ENCODE measurements around the gene VPS37C. TPM values are rescaled to one million over a fixed set of nuclear protein-coding genes. Genes with fewer than 3 reads are reported as not detected.

The VPS37C gene
- polyA plus RNA-seq, 1 of the 3 experiments (the other 2 are of a cell fraction): 15.2 TPM

DNA sequence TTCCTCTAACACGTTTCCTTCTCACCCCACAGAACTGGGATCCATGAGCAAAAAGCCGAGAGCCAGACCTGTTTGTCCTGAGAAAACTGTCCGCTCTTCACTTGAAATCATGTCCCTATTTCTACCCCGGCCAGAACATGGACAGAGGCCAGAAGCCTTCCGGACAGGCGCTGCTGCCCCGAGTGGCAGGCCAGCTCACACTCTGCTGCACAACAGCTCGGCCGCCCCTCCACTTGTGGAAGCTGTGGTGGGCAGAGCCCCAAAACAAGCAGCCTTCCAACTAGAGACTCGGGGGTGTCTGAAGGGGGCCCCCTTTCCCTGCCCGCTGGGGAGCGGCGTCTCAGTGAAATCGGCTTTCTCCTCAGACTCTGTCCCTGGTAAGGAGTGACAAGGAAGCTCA lies 35.0 kb downstream of the VPS37C start:
- Histone ChIP-seq H3K4me1 (ENCODE audit: control insufficient read depth in 1 of 2, insufficient read depth in 2 of 2, low read depth in 1 of 2, low read length in 1 of 2) (peaks cover 0 to 56% of the 10 kb centered on the region in 2 experiments; a peak in 1 of 4 replicates), H3F3A (replicated peaks; ENCODE audit: insufficient read depth) (no peaks in the 10 kb centered on the region), H3K36me3 (replicated peaks in 1 of 2; ENCODE audit: control insufficient read depth in 1 of 2, insufficient read depth in 2 of 2, low read length in 1 of 2) (peaks cover 0 to 3% of the 10 kb centered on the region in 2 experiments), H3K9me2 (no peaks in the 10 kb centered on the region), H4K20me1 (ENCODE audit: insufficient read depth) (no peaks in the 10 kb centered on the region), H3K79me2 (ENCODE audit: insufficient read depth) (no peaks in the 10 kb centered on the region), H3K4me3 (ENCODE audit: low read depth in 2 of 2, low read length in 1 of 2) (no peak overlapping the region), H3K27ac (ENCODE audit: low read depth in 2 of 2, low read length in 1 of 2) (peak overlapping the region in 1 of 2 experiments; percentile 72; a peak in 2 of 4 replicates), H2AFZ (ENCODE audit: low read depth) (no peak overlapping the region), H3K9ac (no peak overlapping the region), H3K27me3 (ENCODE audit: insufficient read depth) (no peaks in the 10 kb centered on the region), H3K9me3 (no peaks in the 10 kb centered on the region), H3K4me2 (no peak overlapping the region)
- TF ChIP-seq RAD21 (IDR thresholded peaks at IDR 0.05; ENCODE audit: low read length): peak; percentile 58
- no peak for TF ChIP-seq RFX5 (IDR thresholded peaks at IDR 0.05; ENCODE audit: low read length)
- TF ChIP-seq SMC3 (IDR thresholded peaks at IDR 0.05; ENCODE audit: low read depth, low read length): peak; percentile 16; the same call in 1 of the 2 replicates
- no peak for TF ChIP-seq FOSL2 (IDR thresholded peaks at IDR 0.05; ENCODE audit: borderline replicate concordance, low read depth)
- CTCF ChIA-PET: interaction anchor here (0.8 to 6.1 kb wide), 22 partner anchors 8 to 295 kb away, joined by 3 to 61 read pairs (median 4); partner anchors contain the start of gene TMEM132A
- 69% methylated on average over 10 of the region's 14 CpGs for WGBS (ENCODE audit: low lambda C conversion rate)
- POLR2A ChIA-PET: no interaction called here
- peak; percentile 70 for DNase-seq

DNA sequence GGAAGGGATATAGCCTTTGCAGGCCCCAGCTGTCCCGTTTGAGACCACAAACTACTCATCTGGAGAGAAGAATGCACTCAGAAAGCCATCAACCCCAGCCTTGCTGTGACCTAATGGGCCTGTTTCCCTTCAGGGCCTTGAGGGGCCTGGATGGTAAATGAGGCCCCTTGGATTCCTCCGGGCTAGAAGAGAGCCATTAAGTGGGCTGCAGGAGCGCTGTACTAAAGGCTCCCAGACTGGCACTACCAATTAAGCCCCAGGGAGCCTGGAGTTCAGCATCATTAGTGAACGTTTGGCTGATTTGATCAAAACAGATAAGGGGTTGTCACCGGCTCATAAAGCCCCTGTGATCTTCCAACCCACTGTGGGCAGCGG lies 35.9 kb downstream of the VPS37C start:
- H3K36me3 ChIP-seq (replicated peaks in 1 of 2; ENCODE audit: control insufficient read depth in 1 of 2, insufficient read depth in 2 of 2, low read length in 1 of 2): no peaks in the 10 kb centered on the region

DNA sequence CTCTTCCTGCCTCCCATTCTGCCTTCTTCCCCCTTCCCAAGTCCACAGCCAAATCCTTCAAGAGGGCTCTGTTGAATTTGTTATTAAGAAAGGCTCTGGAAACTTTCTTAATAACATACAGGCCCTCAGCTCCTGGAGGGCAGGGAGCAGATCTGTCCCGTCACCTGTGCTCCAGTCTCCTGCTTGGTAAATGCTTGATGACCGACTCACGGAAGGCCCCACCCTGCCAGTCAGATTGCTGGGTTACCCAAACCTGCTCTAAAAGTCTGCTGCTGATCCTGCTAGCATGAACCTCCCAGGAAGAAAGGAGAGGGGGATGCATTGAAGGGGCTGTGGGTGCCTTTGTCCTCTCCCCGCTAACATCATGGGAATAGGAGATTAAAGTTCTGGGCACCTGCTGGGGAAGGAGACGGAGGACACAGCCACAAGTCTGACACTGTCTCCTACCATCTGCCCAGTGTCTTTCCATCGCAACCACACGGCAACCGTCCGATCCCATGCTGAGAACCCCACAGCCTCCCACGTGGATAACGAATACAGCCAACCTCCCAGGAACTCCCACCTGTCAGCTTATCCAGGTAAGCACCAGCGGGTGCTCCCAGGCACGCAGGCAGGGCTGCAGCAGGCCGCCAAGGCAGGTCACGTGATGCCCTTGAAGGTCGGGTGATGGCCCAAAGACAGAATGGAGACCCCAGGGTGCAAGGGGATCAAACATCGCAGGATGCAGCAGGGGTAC lies 36.5 kb downstream of the VPS37C start:
- 79% methylated on average over 12 of the region's 17 CpGs for WGBS (ENCODE audit: low lambda C conversion rate)
- DNase-seq: no peak
- no peak for TF ChIP-seq GABPA (IDR thresholded peaks at IDR 0.05; ENCODE audit: low read depth)
- TF ChIP-seq, protein P1, sequence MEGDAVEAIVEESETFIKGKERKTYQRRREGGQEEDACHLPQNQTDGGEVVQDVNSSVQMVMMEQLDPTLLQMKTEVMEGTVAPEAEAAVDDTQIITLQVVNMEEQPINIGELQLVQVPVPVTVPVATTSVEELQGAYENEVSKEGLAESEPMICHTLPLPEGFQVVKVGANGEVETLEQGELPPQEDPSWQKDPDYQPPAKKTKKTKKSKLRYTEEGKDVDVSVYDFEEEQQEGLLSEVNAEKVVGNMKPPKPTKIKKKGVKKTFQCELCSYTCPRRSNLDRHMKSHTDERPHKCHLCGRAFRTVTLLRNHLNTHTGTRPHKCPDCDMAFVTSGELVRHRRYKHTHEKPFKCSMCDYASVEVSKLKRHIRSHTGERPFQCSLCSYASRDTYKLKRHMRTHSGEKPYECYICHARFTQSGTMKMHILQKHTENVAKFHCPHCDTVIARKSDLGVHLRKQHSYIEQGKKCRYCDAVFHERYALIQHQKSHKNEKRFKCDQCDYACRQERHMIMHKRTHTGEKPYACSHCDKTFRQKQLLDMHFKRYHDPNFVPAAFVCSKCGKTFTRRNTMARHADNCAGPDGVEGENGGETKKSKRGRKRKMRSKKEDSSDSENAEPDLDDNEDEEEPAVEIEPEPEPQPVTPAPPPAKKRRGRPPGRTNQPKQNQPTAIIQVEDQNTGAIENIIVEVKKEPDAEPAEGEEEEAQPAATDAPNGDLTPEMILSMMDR (IDR thresholded peaks at IDR 0.05): no peak
- no peaks in the 10 kb centered on the region for H3F3A ChIP-seq (replicated peaks; ENCODE audit: insufficient read depth)
- no peaks in the 10 kb centered on the region for H4K20me1 ChIP-seq (ENCODE audit: insufficient read depth)
- no peak overlapping the region for H3K9ac ChIP-seq
- no peak overlapping the region for H2AFZ ChIP-seq (ENCODE audit: low read depth)
- no peaks in the 10 kb centered on the region for H3K9me3 ChIP-seq
- no peak overlapping the region for H3K4me3 ChIP-seq (ENCODE audit: low read depth in 2 of 2, low read length in 1 of 2)
- H3K27ac ChIP-seq (ENCODE audit: low read depth in 2 of 2, low read length in 1 of 2): peak overlapping the region in 1 of 2 experiments; percentile 72; a peak in 2 of 4 replicates
- CTCF ChIA-PET: interaction anchor here (0.9 to 6.1 kb wide), 7 partner anchors 62 to 294 kb away, joined by 3 to 61 read pairs (median 4); no protein-coding TSS in a partner anchor
- POLR2A ChIA-PET: interaction anchor here (1.1 kb wide), 1 partner anchor 35 kb away, joined by 3 read pairs; no protein-coding TSS in a partner anchor
- peaks cover 0 to 63% of the 10 kb centered on the region in 2 experiments; a peak in 2 of 4 replicates for H3K4me1 ChIP-seq (ENCODE audit: control insufficient read depth in 1 of 2, insufficient read depth in 2 of 2, low read depth in 1 of 2, low read length in 1 of 2)
- no peaks in the 10 kb centered on the region for H3K27me3 ChIP-seq (ENCODE audit: insufficient read depth)
- H3K9me2 ChIP-seq: no peaks in the 10 kb centered on the region
- H3K79me2 ChIP-seq (ENCODE audit: insufficient read depth): no peaks in the 10 kb centered on the region
- H3K36me3 ChIP-seq (replicated peaks in 1 of 2; ENCODE audit: control insufficient read depth in 1 of 2, insufficient read depth in 2 of 2, low read length in 1 of 2): no peaks in the 10 kb centered on the region
- H3K4me2 ChIP-seq: no peak overlapping the region

More for the DNA sequence above, 35.9 kb downstream of the VPS37C start:
- TF ChIP-seq EP300 (IDR thresholded peaks at IDR 0.05; ENCODE audit: borderline replicate concordance in 1 of 2, low read depth in 1 of 2, low read length in 1 of 2): peak in 1 of 2 experiments; percentile 77; a peak in 2 of 4 replicates
- peak; percentile 53 for TF ChIP-seq CHD2 (IDR thresholded peaks at IDR 0.05; ENCODE audit: low read length, partially characterized antibody)
- peak; percentile 85 for TF ChIP-seq GATA2 (CRISPR knock-in tag; IDR thresholded peaks at IDR 0.05)
- no peak for TF ChIP-seq MXI1 (IDR thresholded peaks at IDR 0.05; ENCODE audit: low read depth, low read length)
- TF ChIP-seq RCOR1 (IDR thresholded peaks at IDR 0.05; ENCODE audit: low read length): peak; percentile 78
- TF ChIP-seq FOXJ3 (CRISPR knock-in tag; IDR thresholded peaks at IDR 0.05): no peak
- H2AFZ ChIP-seq (ENCODE audit: low read depth): no peak overlapping the region
- H3K4me3 ChIP-seq (ENCODE audit: low read depth in 2 of 2, low read length in 1 of 2): no peak overlapping the region
- no peak overlapping the region for H3K9ac ChIP-seq
- no peaks in the 10 kb centered on the region for H3K9me3 ChIP-seq
- H3K79me2 ChIP-seq (ENCODE audit: insufficient read depth): no peaks in the 10 kb centered on the region
- WGBS (ENCODE audit: low lambda C conversion rate): 18% methylated on average over 5 of the region's 6 CpGs
- H3K4me1 ChIP-seq (ENCODE audit: control insufficient read depth in 1 of 2, insufficient read depth in 2 of 2, low read depth in 1 of 2, low read length in 1 of 2): peaks cover 0 to 63% of the 10 kb centered on the region in 2 experiments; a peak in 2 of 4 replicates
- ChIA-PET POLR2A (interaction anchor here (1.1 kb wide), 1 partner anchor 35 kb away, joined by 3 read pairs; no protein-coding TSS in a partner anchor), CTCF (interaction anchor here (1.0 to 6.1 kb wide), 14 partner anchors 8 to 294 kb away, joined by 3 to 61 read pairs (median 4); no protein-coding TSS in a partner anchor)
- H3K27me3 ChIP-seq (ENCODE audit: insufficient read depth): no peaks in the 10 kb centered on the region
- no peaks in the 10 kb centered on the region for H4K20me1 ChIP-seq (ENCODE audit: insufficient read depth)
- H3K27ac ChIP-seq (ENCODE audit: low read depth in 2 of 2, low read length in 1 of 2): peak overlapping the region in 1 of 2 experiments; percentile 72; a peak in 2 of 4 replicates
- H3K9me2 ChIP-seq: no peaks in the 10 kb centered on the region
- H3K4me2 ChIP-seq: no peak overlapping the region
- DNase-seq: peak; percentile 86
- H3F3A ChIP-seq (replicated peaks; ENCODE audit: insufficient read depth): no peaks in the 10 kb centered on the region
